Stimulated activated CD8-positive, alpha-beta memory T cell treated with anti-CD3 and anti-CD28 coated beads, Interleukin-2, amount 100 ng/mL, for 48 hours (primary cell): ENCODE measurements around the gene SLC16A2.
A peak's percentile ranks its signal among the peaks of the same experiment; 100 is the strongest.

Source experiments
- DNase-seq, 2 donors: peaks; one replicate each; pipeline ENCODE4 v3.0.0-alpha.2; 2020; ENCODE audit warnings: low read depth in 2 of 2

The SLC16A2 gene

GRCh38 chrX:74421036-74421739 lies at the start of gene SLC16A2:
Gene SLC16A2, plus strand, starts transcription at chrX:74421493. Its CDS starts 145 bp downstream, at chrX:74421638.
- DNase-seq: peak in 1 of 2 donors; percentile 5

GRCh38 chrX:74372272-74372671 lies 49.0 kb upstream of the SLC16A2 start:
- DNase-seq: no peak

- no peak for DNase-seq
These were observed 44.0 kb upstream of the SLC16A2 start for GRCh38 chrX:74377282-74377681.

- DNase-seq: peak; percentile 40 to 42
These were observed 38.7 kb upstream of the SLC16A2 start for GRCh38 chrX:74382613-74383012.

GRCh38 chrX:74383611-74384010 lies 37.7 kb upstream of the SLC16A2 start:
- no peak for DNase-seq

- no peak for DNase-seq
These were observed 32.1 kb upstream of the SLC16A2 start for GRCh38 chrX:74389016-74389722.

- DNase-seq: no peak
These were observed 25.7 kb upstream of the SLC16A2 start for GRCh38 chrX:74395556-74395955.

GRCh38 chrX:74405973-74406489 lies 15.3 kb upstream of the SLC16A2 start:
- DNase-seq: no peak

GRCh38 chrX:74408304-74408703 lies 13.0 kb upstream of the SLC16A2 start:
- DNase-seq: no peak

GRCh38 chrX:74419864-74420195 lies 1.5 kb upstream of the SLC16A2 start:
- no peak for DNase-seq

GRCh38 chrX:74420196-74421035 lies 877 bp upstream of the SLC16A2 start:
- no peak for DNase-seq

- DNase-seq: no peak
These were observed 553 bp downstream of the SLC16A2 start for GRCh38 chrX:74421740-74422352.

- no peak for DNase-seq
These were observed 1.4 kb downstream of the SLC16A2 start for GRCh38 chrX:74422576-74423288.

GRCh38 chrX:74423289-74423998 lies 2.2 kb downstream of the SLC16A2 start:
- no peak for DNase-seq

GRCh38 chrX:74426071-74426470 lies 4.8 kb downstream of the SLC16A2 start:
- DNase-seq: no peak

- no peak for DNase-seq
These were observed 5.3 kb downstream of the SLC16A2 start for GRCh38 chrX:74426615-74427014.

GRCh38 chrX:74431797-74432196 lies 10.5 kb downstream of the SLC16A2 start:
- DNase-seq: no peak

- DNase-seq: no peak
These were observed 13.0 kb downstream of the SLC16A2 start for GRCh38 chrX:74434336-74434735.

- DNase-seq: no peak
These were observed 16.2 kb downstream of the SLC16A2 start for GRCh38 chrX:74437530-74437929.

GRCh38 chrX:74438764-74439163 lies 17.5 kb downstream of the SLC16A2 start:
- DNase-seq: no peak

GRCh38 chrX:74445099-74445498 lies 23.8 kb downstream of the SLC16A2 start:
- no peak for DNase-seq
